CD4-positive, alpha-beta T cell treated with Interleukin-1 beta for 1 hour (primary cell): Measurements from ENCODE around the gene TMA16.
"Not testable (repeated sequence)": the region's sequence is repeated elsewhere in the genome, so short reads cannot be mapped to it uniquely, and the experiment has no call there.

ENCODE experiments used
- DNase-seq, 2 donors: peaks; one replicate each; pipeline ENCODE4 v3.0.0-alpha.2; 2020 to 2022

The TMA16 gene

DNA sequence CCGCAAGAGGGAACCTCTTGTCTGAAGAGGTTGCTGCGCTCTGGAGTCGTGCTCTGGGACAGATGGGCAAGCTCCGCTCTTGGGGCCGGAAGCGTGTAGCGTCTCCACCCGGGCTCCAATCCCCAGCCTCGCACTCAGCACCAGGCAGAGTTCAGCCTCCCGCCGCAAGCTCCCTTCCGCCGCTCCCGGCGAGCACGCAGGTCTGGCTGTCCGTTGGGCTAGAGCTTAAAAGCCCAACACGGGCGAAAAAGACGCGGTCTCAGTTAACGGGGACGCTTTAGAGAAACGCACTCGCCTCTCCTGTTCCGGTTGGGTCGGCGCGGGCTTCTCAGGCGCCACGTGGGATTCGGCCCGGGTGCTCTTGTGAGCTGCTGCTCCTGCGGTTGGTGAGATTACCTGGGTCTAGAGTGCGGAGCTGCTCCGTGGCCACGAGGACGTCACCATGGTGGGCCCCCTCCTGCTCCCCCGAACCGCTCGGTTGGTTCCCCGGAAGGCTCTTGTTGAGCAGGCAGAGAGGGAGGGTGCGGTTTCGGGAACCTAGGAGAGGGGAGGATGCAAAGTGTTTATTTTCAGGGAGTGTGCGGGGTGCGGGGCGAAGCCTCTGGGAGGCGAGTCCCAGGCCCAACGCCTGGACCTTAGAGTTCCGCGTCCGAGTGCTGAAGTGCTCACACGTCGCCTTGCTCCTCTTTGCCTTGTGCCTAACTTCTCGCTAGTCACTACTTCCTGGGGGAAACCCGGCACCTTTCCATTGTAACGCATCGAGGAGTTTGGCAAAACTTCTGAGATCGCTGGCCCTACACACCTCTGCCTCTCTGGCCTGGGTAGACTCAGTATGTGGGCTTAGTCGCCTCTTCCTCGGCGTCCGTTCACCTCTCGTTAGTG is at the start of gene TMA16:
TMA16 (plus strand) TSS at position 331 of the 882 bp plus-strand sequence; CDS start at position 443, 112 bp downstream.
- DNase-seq, result peak; percentile 80 to 81

DNA sequence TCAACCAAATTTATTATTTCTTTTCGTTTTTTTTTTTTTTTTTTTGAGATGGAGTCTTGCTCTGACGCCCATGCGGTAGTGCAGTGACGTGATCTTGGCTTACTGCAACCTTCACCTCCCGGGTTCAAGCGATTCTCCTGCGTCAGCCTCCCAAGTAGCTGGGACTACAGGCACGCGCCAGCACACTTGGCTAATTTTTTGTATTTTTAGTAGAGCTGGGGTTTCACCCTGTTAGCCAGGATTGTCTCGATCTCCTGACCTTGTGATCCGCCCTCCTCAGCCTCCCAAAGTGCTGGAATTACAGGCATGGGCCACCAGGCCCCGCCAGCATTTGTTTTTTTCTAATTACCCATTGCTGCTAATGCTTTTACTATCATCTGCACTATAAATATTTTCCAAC is 47.5 kb upstream of the TMA16 start:
- not testable (repeated sequence) for DNase-seq

DNA sequence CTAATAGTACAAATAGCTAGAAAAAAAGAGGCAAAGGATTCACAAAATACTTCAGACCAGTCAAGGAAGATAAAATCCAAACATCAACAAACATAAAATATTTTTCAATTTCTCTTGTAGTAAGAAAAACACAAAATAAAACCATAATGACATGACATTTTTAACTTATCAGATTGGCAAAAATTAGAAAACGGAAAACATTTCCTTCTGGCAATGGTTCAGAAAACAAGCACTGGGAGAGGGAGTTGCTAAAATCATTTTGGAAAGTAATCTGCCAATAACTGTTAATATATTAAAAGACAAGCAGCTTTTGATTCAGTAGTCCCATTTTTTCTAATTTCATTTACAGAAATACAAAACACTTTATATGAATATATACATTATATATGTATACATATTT is 47.0 kb upstream of the TMA16 start:
- DNase-seq, result no peak

DNA sequence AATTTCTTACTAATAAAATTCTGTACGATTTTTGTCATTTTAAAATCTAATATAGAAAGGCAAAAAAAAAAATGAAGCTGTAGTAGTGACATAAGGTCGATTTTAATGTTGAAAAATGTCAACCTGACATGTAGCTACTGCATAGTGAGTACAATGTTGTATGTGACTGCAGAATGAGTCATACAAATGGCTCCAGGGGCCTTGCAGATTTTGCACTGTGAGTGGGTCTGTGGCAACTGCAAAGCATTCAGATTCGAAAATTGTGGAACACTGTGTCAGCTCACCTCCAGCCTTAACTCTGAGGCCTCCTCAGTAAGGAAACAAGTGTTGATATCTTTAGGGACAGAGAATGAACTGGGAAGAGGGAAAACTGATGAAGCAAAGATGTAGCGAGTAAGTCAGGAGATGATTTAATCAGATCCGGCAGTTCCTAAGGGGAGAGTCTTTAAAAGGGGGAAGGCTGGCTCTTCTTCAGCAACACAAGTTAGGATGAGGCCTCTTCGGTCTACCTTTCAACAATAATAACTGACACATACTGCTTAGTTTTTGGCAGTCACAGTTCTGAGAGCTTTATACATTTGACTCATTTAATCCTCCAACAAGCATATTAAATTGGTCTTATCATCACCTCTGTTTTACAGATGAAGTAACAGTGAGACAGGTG is 45.8 kb upstream of the TMA16 start:
- DNase-seq, result no peak

DNA sequence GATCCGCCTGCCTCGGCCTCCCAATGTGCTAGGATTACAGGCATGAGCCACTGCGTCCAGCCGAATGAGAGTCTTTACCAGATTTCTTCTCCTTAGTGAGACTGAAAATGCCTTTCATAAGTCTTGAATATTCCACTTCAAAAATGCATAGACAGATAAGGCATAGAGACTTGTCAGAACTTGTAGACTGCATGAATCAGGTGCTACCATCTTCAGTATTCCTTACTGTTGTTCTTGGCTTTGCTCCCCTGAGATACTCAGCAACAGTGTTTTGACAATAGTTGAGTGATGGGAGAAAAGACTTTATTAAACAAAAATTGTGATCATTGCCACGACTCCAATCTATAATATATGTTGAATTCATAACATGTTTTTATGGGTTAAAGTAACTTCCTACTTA is 31.9 kb upstream of the TMA16 start:
- DNase-seq, result no peak

DNA sequence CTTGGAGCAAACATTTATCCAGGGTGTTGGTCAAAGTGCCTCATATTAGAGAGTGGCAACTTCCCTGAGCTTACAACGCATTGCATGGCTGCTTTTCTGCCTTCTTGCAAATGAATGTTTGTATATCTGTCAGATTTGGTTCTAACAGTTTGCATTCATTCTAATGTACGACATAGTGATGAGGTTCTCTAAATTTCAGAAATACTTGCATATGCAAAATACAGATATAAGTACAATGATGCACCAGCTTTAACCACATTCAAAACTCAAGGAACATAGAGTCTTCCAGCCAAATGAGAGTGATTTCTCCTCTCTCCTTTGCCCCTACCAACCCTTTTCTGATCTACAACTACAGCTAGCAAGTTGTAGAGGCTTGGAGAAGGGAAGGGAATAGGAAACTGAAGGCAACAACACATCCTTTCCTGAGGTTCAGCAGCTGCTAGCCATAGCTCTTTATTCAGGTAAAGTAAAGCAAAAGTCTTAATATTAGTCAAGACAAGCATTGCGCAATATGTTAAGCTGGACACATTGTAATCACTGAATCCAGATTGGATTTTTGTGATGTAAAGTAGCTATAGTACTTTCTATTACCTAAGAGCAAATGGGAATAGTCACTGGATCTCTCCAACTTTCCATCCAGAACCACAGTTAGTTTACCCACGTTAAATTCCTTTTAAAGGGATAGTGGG is 27.3 kb upstream of the TMA16 start:
- no peak for DNase-seq

DNA sequence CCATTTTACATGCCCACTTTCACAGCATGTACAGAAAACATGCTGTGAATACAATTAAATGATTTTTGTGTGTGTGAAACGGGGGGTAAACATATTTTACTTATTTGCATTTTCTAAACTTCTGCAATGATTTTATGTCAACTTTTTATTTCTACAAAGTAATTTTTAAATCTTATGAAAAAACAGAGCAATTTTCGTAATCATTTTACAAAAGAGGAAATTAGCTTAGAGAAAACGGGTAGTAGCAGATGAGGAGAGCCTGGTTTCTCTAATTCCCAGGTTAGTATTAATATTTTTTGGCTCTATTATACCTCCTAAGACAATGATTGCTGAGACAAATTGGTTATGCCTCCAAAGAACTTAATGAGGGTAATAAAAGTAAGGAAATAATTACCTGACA is 24.1 kb upstream of the TMA16 start:
- no peak for DNase-seq

DNA sequence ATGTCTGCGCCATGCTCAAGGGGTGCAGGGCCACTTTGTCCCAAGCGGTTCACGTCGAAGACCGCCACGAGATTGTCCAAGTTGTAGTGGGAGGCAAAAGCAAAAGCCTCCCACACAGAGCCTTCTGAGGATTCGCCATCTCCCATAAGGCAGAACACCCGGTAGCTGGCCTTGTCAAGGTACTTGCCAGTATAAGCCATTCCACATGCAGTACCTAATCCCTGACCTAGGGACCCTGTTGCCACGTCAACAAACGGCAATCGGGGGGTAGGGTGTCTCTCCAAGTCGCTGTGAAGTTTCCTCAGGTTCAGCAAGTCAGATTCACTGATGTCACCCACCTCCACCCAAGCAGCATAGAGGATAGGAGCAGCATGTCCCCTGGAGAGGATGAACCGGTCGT is 21.4 kb upstream of the TMA16 start:
- no peak for DNase-seq

DNA sequence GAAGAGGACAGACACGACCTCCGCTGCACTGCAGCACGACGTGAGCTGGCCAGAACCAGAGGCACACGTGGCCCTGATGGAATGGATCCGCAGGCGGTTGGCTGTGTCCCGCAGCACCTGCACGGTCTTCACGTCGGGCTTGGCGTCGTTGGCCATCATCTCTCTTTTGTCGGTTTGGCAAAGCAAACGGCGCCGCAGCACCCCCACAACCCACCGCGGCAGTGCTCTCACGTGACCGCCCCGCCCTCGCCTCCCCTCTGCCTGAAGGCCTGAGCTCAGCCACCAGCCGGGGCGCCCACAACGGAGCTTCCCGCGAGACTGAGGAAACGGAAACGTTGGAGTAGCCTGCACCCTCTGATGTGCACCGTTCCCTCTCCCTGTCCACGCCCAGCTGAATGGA is 20.9 kb upstream of the TMA16 start, which contains the start of gene TKTL2:
TKTL2 (minus strand) TSS at position 179 of the 400 bp plus-strand sequence; CDS start at position 159, 20 bp downstream.
- DNase-seq, result no peak

DNA sequence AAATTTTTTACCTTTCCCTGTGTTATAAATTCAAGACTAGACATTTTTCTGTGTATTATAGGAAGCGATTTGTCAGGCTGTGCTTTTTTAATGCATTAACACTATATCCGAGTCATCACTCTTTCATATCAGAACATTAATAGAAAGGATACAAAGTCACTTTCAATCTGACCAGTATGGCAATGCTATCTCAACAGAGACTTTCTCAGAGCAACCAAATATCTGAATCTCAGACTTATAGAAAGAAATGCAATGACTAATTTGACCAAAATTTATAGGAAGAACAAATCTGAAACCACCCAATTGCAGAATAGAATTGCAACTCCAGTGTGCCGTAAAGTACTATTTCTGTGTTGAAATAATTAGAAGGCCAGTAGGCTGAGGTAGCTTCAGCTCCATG is 20.5 kb upstream of the TMA16 start:
- no peak for DNase-seq

DNA sequence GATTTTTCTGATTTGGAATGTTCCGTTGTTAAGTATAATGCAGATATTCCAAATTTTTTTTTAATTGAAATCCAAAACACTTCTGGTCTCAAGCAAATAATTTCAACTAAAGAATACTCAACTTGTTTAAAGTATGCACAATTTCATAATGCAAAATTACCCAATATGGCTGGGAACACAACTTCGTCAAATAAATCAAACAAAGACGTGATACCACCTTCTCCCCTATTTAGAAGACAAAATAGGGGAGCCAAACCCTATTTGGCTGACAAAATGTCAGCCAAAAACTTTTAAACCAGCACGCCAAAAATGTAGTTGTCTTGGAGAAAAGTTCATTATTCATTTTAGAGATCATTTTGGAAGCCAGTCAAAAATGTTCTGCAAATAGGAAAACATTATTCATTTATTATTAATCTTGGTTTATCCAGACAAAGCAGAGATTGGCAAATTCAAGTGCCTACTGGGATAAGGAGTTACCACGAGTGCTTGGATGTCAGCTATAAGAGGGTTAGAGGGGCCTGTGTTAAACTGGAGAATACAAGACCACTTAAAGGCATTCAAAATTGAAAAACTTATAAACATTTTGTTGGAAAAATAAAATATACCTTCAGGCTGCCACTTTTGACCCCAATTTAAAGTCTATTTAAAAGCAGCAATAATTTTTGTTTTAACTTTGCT is 17.6 kb upstream of the TMA16 start:
- no peak for DNase-seq

DNA sequence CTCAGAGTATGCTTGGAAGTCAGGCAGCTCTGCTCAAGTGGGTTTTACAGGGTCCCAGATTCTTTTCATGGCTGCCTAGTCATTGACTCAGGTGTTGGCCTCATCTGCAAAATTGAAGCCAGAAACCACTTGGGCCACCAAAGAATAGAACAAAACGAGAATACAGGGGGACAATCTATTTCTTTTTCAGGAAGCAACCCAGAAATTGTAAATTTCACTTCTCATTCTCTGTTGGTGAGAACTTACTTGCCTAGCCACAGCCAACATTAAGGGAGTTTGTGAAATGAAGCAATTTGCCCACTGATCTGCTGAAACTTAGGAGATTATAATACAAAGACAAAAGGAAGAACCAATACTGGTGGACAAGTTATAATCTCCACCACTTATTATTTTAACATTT is 12.3 kb upstream of the TMA16 start:
- no peak for DNase-seq

DNA sequence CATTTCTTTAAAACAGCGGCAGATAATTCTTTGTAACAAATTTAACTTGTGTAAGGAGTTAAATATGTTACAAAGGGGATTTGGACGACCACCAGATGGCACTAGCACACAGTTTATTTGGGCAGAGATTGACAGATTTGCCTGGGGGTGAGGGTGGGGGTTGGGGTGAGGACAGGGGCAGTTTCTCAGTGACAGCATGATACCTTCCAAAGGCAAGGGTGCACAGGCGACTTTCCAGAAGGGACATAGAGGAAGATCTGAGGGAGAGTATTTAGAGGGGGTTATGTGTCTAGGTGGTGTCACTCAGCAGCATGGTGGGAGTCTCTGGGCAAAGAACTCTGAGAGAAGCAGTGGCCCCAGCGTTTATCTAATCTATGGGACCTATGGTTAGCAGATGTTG is 9.6 kb upstream of the TMA16 start:
- DNase-seq, result peak; percentile 56 to 63

DNA sequence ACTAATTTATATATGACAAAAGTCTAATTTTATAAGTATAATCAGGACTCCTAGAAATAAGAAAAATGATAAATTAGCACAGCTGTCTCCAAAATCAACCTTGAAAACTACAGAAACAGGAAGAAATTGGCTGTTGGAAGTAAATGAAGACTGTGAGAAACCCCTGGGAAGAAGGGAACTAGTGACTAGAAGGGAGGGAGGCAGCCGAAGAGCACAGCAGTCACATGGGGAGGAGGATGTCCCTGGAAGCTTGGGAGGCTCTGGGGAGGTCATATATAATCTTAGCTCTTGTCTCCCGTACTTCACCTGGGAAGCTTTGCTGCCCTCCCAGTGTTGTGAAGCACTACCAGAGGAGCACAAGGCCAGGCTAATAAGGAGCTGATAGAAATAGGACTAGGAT is 8.9 kb upstream of the TMA16 start:
- DNase-seq, result no peak

DNA sequence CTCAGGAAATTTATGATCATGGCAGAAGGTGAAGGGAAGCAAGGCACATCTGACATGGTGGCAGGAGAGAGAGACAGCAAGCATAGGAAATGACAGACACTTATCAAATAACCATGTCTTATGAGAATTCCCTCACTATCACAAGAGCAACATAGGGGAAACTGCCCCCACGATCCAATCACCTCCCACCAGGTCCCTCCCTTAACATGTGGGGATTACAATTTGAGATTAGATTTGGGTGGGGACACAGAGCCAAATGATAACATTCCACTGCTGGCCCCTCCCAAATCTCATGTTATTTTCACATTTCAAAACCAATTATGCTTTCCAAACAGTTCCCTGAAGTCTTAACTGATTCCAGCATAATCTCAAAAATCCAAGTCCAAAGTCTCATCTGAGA is 8.2 kb upstream of the TMA16 start:
- DNase-seq, result no peak

DNA sequence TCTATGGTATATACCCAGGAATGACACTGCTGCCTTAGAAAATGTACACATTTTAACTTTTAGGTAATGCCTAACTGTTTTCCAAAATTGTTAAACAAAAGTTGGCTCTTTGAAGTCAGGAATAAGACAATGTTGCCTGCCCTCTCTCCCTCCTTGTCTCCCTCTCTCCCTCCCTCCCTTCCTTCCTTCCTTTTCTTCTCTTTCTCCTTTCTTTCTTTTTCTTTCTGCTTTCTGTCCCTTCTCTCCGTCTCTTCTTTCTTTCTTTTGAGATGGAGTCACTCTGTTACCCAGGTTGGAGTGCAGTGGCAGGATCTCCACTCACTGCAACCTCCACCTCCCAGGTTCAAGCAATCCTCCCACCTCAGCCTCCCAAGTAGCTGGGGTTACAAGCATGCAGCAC is 4.6 kb upstream of the TMA16 start:
- no peak for DNase-seq

DNA sequence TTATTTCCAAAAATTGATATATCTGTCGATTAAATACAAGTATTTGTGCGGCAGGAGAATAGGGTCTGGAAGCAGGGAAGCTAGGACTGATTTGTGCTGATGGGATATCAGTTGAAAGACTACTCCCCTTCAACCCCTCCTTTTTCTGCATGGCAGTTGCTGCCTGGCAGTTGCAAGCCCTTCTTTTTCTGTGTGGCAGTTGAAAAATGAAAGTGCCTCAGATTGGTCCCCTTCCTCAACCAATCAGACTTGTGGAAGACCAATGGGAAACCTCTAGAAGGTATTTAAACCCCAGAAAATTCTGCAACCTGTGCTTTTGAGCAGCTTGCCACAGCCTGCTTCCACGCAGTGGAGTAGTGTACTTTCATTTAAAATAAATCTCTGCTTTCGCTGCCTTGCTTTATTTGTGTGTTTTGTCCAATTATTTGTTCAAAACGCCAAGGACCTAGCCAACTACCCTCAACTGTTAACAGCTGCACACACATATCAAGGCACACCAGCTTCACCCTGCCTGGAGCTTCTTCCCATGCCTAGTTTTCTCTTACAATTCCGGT is 1.5 kb upstream of the TMA16 start:
- DNase-seq, result no peak

DNA sequence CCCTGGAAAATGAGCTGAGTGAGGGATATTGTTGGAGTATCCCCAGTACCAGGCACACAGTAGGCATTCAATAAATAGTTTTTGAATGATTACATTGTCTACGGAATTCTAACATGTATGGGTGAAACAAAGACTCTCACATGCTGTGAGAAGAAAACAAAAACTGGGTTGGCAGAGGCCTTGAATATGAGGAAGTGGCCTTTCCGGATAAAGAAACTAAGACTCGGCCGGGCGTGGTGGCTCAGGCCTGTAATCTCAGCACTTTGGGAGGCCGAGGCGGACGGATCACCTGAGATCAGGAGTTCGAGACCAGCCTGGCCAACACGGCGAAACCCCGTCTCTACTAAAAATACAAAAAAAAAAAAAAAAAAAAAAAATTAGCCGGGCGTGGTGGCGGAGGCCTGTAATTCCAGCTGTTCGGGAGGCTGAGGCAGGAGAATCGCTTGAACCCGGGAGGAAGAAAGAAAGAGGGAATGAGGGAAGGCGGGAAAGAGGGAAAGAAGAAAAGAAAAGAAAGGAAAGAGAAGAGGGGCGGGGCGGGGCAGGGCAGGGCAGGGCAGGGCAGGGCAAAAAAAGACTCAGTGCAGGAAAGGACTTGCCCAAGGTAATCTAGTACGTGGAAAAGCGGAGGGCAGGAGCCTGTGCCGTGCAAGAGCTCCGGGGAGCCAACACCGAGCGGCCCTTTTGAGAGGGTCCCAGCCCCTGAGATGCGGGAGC is 689 bp upstream of the TMA16 start:
- DNase-seq, result peak; percentile 17 to 42

DNA sequence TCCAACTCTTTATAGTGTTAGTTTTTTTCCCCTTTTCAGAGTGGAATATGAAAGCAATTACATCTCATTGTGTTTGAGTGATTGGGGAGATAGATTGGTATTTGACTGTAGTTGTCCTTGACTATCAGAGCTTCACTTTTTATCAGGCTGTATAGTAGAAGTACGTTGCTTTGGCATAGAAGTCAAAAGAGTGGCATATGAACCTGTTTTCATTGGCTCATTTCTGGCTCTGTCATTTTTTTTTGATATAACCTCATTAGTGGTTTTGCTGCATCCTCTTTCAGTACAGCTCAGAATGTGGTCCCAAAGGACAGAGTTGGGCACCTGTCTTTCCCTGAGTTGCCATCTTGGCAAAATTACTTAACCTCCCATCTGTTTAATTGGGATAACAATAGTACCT is 1.4 kb downstream of the TMA16 start:
- peak in 1 of 2 donors; percentile 22 for DNase-seq

DNA sequence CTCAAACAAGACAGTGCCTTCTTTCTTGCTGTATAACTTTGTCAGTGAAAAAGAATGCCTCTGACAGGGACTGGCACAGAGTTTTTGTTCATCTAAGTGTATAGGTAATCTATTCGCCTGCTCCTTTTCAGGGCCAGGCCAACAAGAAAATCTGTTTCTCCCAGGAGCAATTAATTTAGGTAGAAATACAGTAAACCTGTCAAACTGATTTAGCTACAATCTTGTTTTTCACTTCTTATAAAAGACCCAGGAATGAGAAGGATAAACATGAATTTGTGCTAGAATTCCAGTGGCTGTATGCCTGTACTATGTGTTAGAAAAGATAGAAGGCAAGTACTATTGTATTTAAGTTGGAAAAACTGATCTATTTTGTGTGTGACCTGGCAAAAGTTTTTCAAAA is 6.1 kb downstream of the TMA16 start:
- DNase-seq, result no peak

DNA sequence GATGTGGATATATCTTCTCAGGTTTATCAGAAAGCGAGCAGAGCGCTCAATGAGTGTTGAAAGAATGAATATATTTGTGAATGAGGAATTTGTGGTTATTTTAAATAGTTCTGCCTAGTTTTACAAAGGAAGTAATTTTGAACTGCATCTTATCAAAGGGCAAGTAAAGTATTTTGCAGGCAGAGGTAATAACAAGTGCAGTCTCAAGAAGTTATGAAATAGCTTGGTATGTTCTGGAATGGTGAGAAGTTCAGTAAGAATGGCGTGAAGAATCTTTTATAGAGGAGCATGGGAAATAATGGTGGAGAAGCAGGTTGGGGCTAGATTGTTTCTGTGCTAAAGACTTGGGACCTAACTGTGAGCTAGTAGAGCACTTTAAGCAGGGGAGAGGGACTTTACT is 10.9 kb downstream of the TMA16 start:
- DNase-seq, result no peak

DNA sequence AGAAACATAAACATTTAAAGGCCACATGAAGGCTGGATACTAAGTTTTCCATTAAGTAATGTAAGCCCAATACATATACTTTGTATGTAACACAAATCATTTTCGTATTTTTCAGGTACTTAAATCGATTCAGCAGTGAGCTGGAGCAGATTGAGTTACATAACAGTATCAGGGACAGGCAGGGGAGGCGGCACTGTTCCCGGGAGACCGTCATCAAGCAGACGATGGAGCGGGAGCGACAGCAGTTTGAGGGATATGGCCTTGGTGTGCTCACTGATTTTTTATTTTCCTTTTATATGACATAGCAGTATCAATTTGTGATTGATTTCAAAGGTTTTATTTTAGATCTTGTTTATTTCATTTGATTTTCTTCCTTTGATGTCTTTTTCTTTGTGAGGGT is 20.7 kb downstream of the TMA16 start:
- no peak for DNase-seq
